HCT116 (cell line): ENCODE measurements around the gene AUTS2. TPM values are rescaled to one million over a fixed set of nuclear protein-coding genes. Genes with fewer than 3 reads are reported as not detected.

Experiments
- ATAC-seq: fragments of 200-7000 bp; cut with Tn5 transposase; 2 replicates; pipeline ENCODE4 v1.9.1; 2020; ENCODE audit warnings: mild to moderate bottlenecking, moderate library complexity
- BruUV-seq: library from RNA; stranded (reverse); fragments of 400-500 nt; replicated peaks from 2 replicates; lab custom pipeline; 2021; lab: Mats Ljungman, UMichigan
- CTCF ChIA-PET: fragments of 300-600 bp; sonication (Branson Sonifier 250); formaldehyde crosslinking; loops from one replicate; lab custom pipeline; 2021; ENCODE audit warnings: antibody characterized with exemption; lab: Charles Lee
- POLR2A ChIA-PET: fragments of 300-600, 350-600 bp; sonication (Branson Sonifier 250); formaldehyde crosslinking; loops from one replicate; lab custom pipeline; 2021; ENCODE audit warnings: antibody characterized with exemption; lab: Charles Lee
- RAD21 ChIA-PET, 2 experiments: fragments of 300-600 bp; sonication (Branson Sonifier 250); formaldehyde crosslinking; loops; one replicate each; lab custom pipeline; 2023; ENCODE audit warnings: low total read pairs in 2 of 2; ENCODE audit not compliant: uncharacterized antibody in 2 of 2, unreplicated experiment in 2 of 2, low non-redundant PET in 1 of 2; lab: Charles Lee
- DNase-seq: peaks from one replicate; pipeline ENCODE4 v3.0.0-alpha.2; 2010; ENCODE audit warnings: low read depth, low spot score
- H2AFZ ChIP-seq: fragments of 200-600 bp; shearing (Covaris generic), sonication (generic); 2 replicates; pipeline ENCODE4 v1.6.1; 2017; ENCODE audit warnings: low read depth, mixed run types, mixed read lengths, antibody characterized with exemption, low read length; ENCODE audit not compliant: poor library complexity, severe bottlenecking
- H3K27ac ChIP-seq: 2 replicates; pipeline ENCODE4 v1.5.1; 2012; ENCODE audit warnings: low read depth, low read length
- H3K27me3 ChIP-seq: fragments of 200-600 bp; sonication (generic); 2 replicates; pipeline ENCODE4 v1.6.1; 2016; ENCODE audit warnings: mixed run types, low read length, mixed read lengths; ENCODE audit not compliant: insufficient read depth
- H3K36me3 ChIP-seq, 2 experiments: fragments of 200-500 bp in 1 of 2; fragments of 200-600 bp in 1 of 2; sonication (Bioruptor generic) in 1 of 2; sonication (generic) in 1 of 2; 2 replicates each; pipeline versions ENCODE4 v1.5.1 to v1.6.1; 2014 to 2016; ENCODE audit warnings: low read length in 2 of 2, inconsistent platforms in 1 of 2, mixed read lengths in 1 of 2, mixed run types in 1 of 2; ENCODE audit not compliant: insufficient read depth in 2 of 2, control insufficient read depth in 1 of 2
- H3K4me1 ChIP-seq, 2 experiments: fragments of 200-600 bp in 1 of 2; sonication (generic) in 1 of 2; 2 replicates each; pipeline versions ENCODE4 v1.5.1 to v1.6.1; 2012 to 2017; ENCODE audit warnings: low read length in 2 of 2, inconsistent platforms in 1 of 2, mild to moderate bottlenecking in 1 of 2, mixed read lengths in 1 of 2, mixed run types in 1 of 2, moderate library complexity in 1 of 2; ENCODE audit not compliant: insufficient read depth in 2 of 2, control insufficient read depth in 1 of 2
- H3K4me2 ChIP-seq: fragments of 200-600 bp; sonication (generic); 2 replicates; pipeline ENCODE4 v1.6.1; 2017; ENCODE audit warnings: mixed run types, low read length, mixed read lengths
- H3K4me3 ChIP-seq, 2 experiments: fragments of 200-600 bp in 1 of 2; sonication (generic) in 1 of 2; replicated peaks in 1 of 2; 2 replicates each; pipeline ENCODE4 v1.5.1; 2011 to 2016; ENCODE audit warnings: low read length in 2 of 2, control low read depth in 1 of 2, low read depth in 1 of 2, mild to moderate bottlenecking in 1 of 2, mixed read lengths in 1 of 2, mixed run types in 1 of 2
- H3K79me2 ChIP-seq: fragments of 200-600 bp; sonication (generic); 2 replicates; pipeline ENCODE4 v1.6.1; 2017; ENCODE audit warnings: mild to moderate bottlenecking, mixed run types, low read length, moderate library complexity, mixed read lengths; ENCODE audit not compliant: insufficient read depth
- H3K9ac ChIP-seq: fragments of 200-600 bp; sonication (generic); 2 replicates; pipeline ENCODE4 v1.6.1; 2016; ENCODE audit warnings: low read length, mixed read lengths
- H3K9me2 ChIP-seq: fragments of 200-600 bp; sonication (generic), shearing (Covaris generic); 2 replicates; pipeline ENCODE4 v1.6.1; 2017; ENCODE audit warnings: mixed run types, mild to moderate bottlenecking, moderate library complexity; ENCODE audit not compliant: insufficient read depth
- H3K9me3 ChIP-seq, 2 experiments: fragments of 200-500 bp in 1 of 2; fragments of 200-600 bp in 1 of 2; sonication (Bioruptor generic) in 1 of 2; sonication (generic) in 1 of 2; 2 replicates each; pipeline ENCODE4 v1.6.1; 2014 to 2017; ENCODE audit warnings: low read length in 2 of 2, mixed read lengths in 2 of 2, inconsistent platforms in 1 of 2, low read depth in 1 of 2, mild to moderate bottlenecking in 1 of 2, mixed run types in 1 of 2, moderate library complexity in 1 of 2; ENCODE audit not compliant: control insufficient read depth in 1 of 2, insufficient read depth in 1 of 2
- H4K20me1 ChIP-seq: fragments of 200-600 bp; sonication (generic), shearing (Covaris generic); 2 replicates; pipeline ENCODE4 v1.6.1; 2017; ENCODE audit warnings: mixed run types, mild to moderate bottlenecking, moderate library complexity; ENCODE audit not compliant: insufficient read depth
- ATF3 ChIP-seq: IDR thresholded peaks from 2 replicates; pipeline ENCODE4 v1.6.1; 2012
- CBX3 ChIP-seq: IDR thresholded peaks from 2 replicates; pipeline ENCODE4 v1.6.1; 2012; ENCODE audit warnings: low read depth
- CEBPB ChIP-seq: IDR thresholded peaks from 2 replicates; pipeline ENCODE4 v1.6.1; 2012; ENCODE audit warnings: low read depth
- CTCF ChIP-seq, 3 experiments: fragments of 200-600 bp in 1 of 3; sonication (generic) in 1 of 3; IDR thresholded peaks in 2 of 3; conservative IDR thresholded peaks in 1 of 3; 2 replicates each; pipeline ENCODE4 v1.5.1; 2012 to 2017; ENCODE audit warnings: low read depth in 2 of 3, low read length in 2 of 3, antibody characterized with exemption in 1 of 3, borderline replicate concordance in 1 of 3, control low read depth in 1 of 3, mild to moderate bottlenecking in 1 of 3, mixed read lengths in 1 of 3, mixed run types in 1 of 3, moderate library complexity in 1 of 3; ENCODE audit not compliant: insufficient read depth in 1 of 3
- EGR1 ChIP-seq: IDR thresholded peaks from 2 replicates; pipeline ENCODE4 v1.6.1; 2012; ENCODE audit warnings: low read depth
- ELF1 ChIP-seq: IDR thresholded peaks from 2 replicates; pipeline ENCODE4 v1.6.1; 2012; ENCODE audit warnings: low read depth, borderline replicate concordance
- EZH2 ChIP-seq: fragments of 200-600 bp; sonication (generic); IDR thresholded peaks from 2 replicates; pipeline ENCODE4 v1.6.1; 2017; ENCODE audit warnings: antibody characterized with exemption, mixed run types
- EZH2phosphoT487 ChIP-seq: fragments of 200-600 bp; IDR thresholded peaks from 2 replicates; pipeline ENCODE4 v1.6.1; 2018; ENCODE audit warnings: antibody characterized with exemption, borderline replicate concordance
- FOSL1 ChIP-seq: IDR thresholded peaks from 2 replicates; pipeline ENCODE4 v1.6.1; 2012; ENCODE audit warnings: low read depth
- JUND ChIP-seq: IDR thresholded peaks from 2 replicates; pipeline ENCODE4 v1.6.1; 2012
- MAX ChIP-seq: IDR thresholded peaks from 2 replicates; pipeline ENCODE4 v1.6.1; 2012
- POLR2A ChIP-seq: IDR thresholded peaks from 2 replicates; pipeline ENCODE4 v1.7.0; 2011; ENCODE audit warnings: borderline replicate concordance; ENCODE audit not compliant: insufficient read depth, insufficient read length; ENCODE audit errors: extremely low read depth
- POLR2AphosphoS5 ChIP-seq: IDR thresholded peaks from 2 replicates; pipeline ENCODE4 v1.6.1; 2011; ENCODE audit warnings: mild to moderate bottlenecking, low read depth, low read length, moderate library complexity
- RAD21 ChIP-seq: IDR thresholded peaks from 2 replicates; pipeline ENCODE4 v1.6.1; 2012; ENCODE audit warnings: low read depth, mild to moderate bottlenecking
- SIN3A ChIP-seq: IDR thresholded peaks from 2 replicates; pipeline ENCODE4 v1.6.1; 2012; ENCODE audit warnings: low read depth
- SP1 ChIP-seq: IDR thresholded peaks from 2 replicates; pipeline ENCODE4 v1.6.1; 2012; ENCODE audit warnings: low read depth
- SRF ChIP-seq: IDR thresholded peaks from 2 replicates; pipeline ENCODE4 v1.6.1; 2012; ENCODE audit warnings: low read depth
- TCF7L2 ChIP-seq: IDR thresholded peaks from 2 replicates; pipeline ENCODE4 v1.7.0; 2011; ENCODE audit warnings: borderline replicate concordance, inconsistent platforms; ENCODE audit not compliant: insufficient read depth, insufficient read length; ENCODE audit errors: extremely low read depth
- YY1 ChIP-seq: IDR thresholded peaks from 2 replicates; pipeline ENCODE4 v1.6.1; 2011; ENCODE audit warnings: low read length, low read depth, moderate library complexity, mild to moderate bottlenecking; ENCODE audit not compliant: insufficient replicate concordance; ENCODE audit errors: extremely low read depth
- ZFX ChIP-seq: fragments of 450-650 bp; IDR thresholded peaks from 2 replicates; pipeline ENCODE4 v1.6.1; 2017
- ZNF274 ChIP-seq: fragments of 200-500 bp; sonication (Bioruptor generic); IDR thresholded peaks from 2 replicates; pipeline ENCODE4 v1.6.1; 2014; ENCODE audit warnings: mild to moderate bottlenecking, low read depth, low read length, inconsistent platforms
- intact Hi-C: fragments of 100-400 bp; cut with micrococcal nuclease; formaldehyde crosslinking; loops from 2 replicates; pipeline ENCODE4 v1.10.0; 2022
- total RNA-seq: library from RNA; stranded (reverse); gene quantifications from one replicate; pipeline ENCODE4 v1.2.1, GENCODE V29; 2021; ENCODE audit not compliant: unreplicated experiment

The AUTS2 gene
- total RNA-seq, 1 experiment from 2014 or later: 0.93 TPM

GRCh38 chr7:70486977-70487376 is 888.7 kb downstream of the AUTS2 start:
- DNase-seq (no peak), ATAC-seq (no peak)
- no peak overlapping the region for H3K4me2 ChIP-seq
- intact Hi-C loops: no loop called here
- no peaks in the 10 kb centered on the region for H3K79me2 ChIP-seq
- POLR2A ChIA-PET: no interaction called here
- no peak overlapping the region for H3K9ac ChIP-seq
- H3K4me3 ChIP-seq: no peak overlapping the region
- TF ChIP-seq SIN3A (no peak), CBX3 (no peak), EZH2phosphoT487 (no peak), RAD21 (no peak), POLR2A (no peak), ATF3 (no peak), POLR2AphosphoS5 (no peak), EGR1 (no peak), FOSL1 (no peak), ZFX (no peak), ELF1 (no peak), ZNF274 (no peak), SP1 (no peak)
- H3K27ac ChIP-seq: no peak overlapping the region
- BruUV-seq: no TSS peak
- no peaks in the 10 kb centered on the region for H3K27me3 ChIP-seq
- RAD21 ChIA-PET: no interaction called here
- no peaks in the 10 kb centered on the region for H4K20me1 ChIP-seq
- H3K4me1 ChIP-seq: no peaks in the 10 kb centered on the region
- H3K36me3 ChIP-seq: no peaks in the 10 kb centered on the region
- no peaks in the 10 kb centered on the region for H3K9me2 ChIP-seq
- CTCF ChIA-PET: no interaction called here
- peaks cover 7 to 21% of the 10 kb centered on the region in 2 experiments; a peak in 2 of 4 replicates for H3K9me3 ChIP-seq
- no peak overlapping the region for H2AFZ ChIP-seq

- Histone ChIP-seq H3K4me3 (no peak overlapping the region), H3K9me3 (peaks cover 7 to 25% of the 10 kb centered on the region in 2 experiments; a peak in 2 of 4 replicates), H2AFZ (no peak overlapping the region), H3K27me3 (no peaks in the 10 kb centered on the region), H3K36me3 (no peaks in the 10 kb centered on the region), H3K4me1 (no peaks in the 10 kb centered on the region), H4K20me1 (no peaks in the 10 kb centered on the region), H3K79me2 (no peaks in the 10 kb centered on the region), H3K4me2 (no peak overlapping the region), H3K9me2 (no peaks in the 10 kb centered on the region), H3K9ac (no peak overlapping the region), H3K27ac (no peak overlapping the region)
- intact Hi-C loops: no loop called here
- no peak for DNase-seq
- POLR2A ChIA-PET: no interaction called here
- no TSS peak for BruUV-seq
- RAD21 ChIA-PET: no interaction called here
- CTCF ChIA-PET: no interaction called here
- ATAC-seq: no peak
- TF ChIP-seq ZNF274: no peak
- TF ChIP-seq POLR2A: no peak
- TF ChIP-seq JUND: no peak
- TF ChIP-seq POLR2AphosphoS5: no peak
- TF ChIP-seq CTCF (IDR thresholded peaks at IDR 0.05 in 2 of 3, conservative IDR thresholded peaks at IDR 0.05 in 1 of 3; ENCODE audit: borderline replicate concordance in 1 of 3, insufficient read depth in 1 of 3, low read depth in 2 of 3, low read length in 2 of 3): no peak
- TF ChIP-seq CBX3: no peak
- TF ChIP-seq CEBPB: no peak
- TF ChIP-seq TCF7L2: no peak
- no peak for TF ChIP-seq YY1
- TF ChIP-seq SRF: no peak
- no peak for TF ChIP-seq EZH2phosphoT487
- no peak for TF ChIP-seq FOSL1
- no peak for TF ChIP-seq EZH2
- TF ChIP-seq MAX: no peak
- TF ChIP-seq ATF3: no peak
- TF ChIP-seq RAD21: no peak
These were observed 889.2 kb downstream of the AUTS2 start for GRCh38 chr7:70487428-70487827.
